GM06990 (cell line): Measurements from ENCODE around the gene KDM6A.
"Not testable (repeated sequence)": the region's sequence is repeated elsewhere in the genome, so short reads cannot be mapped to it uniquely, and the experiment has no call there.

ENCODE experiments used
- DNase-seq: peaks from one replicate; pipeline ENCODE4 v3.0.0-alpha.2; 2011; ENCODE audit not compliant: insufficient read length; ENCODE audit errors: extremely low read depth
- H3K27me3 ChIP-seq: replicated peaks from 2 replicates; pipeline ENCODE4 v1.6.0; 2011; ENCODE audit warnings: low read length; ENCODE audit not compliant: control insufficient read depth, insufficient read depth
- H3K36me3 ChIP-seq: 2 replicates; pipeline ENCODE4 v1.5.1; 2011; ENCODE audit warnings: low read length; ENCODE audit not compliant: control insufficient read depth, insufficient read depth
- H3K4me3 ChIP-seq: replicated peaks from 2 replicates; pipeline ENCODE4 v1.5.1; 2011; ENCODE audit warnings: low read depth, mild to moderate bottlenecking, control low read depth, low read length
- CTCF ChIP-seq: IDR thresholded peaks from 2 replicates; pipeline ENCODE4 v1.5.1; 2011; ENCODE audit warnings: low read length, control low read depth, mild to moderate bottlenecking, inconsistent platforms; ENCODE audit not compliant: insufficient read depth, poor library complexity, severe bottlenecking

The KDM6A gene

GRCh38 chrX:45050558-45050957, 177.6 kb downstream of the KDM6A start:
- no peak overlapping the region for H3K4me3 ChIP-seq
- no peaks in the 10 kb centered on the region for H3K27me3 ChIP-seq
- no peak for DNase-seq
- TF ChIP-seq CTCF, result no peak
- no peaks in the 10 kb centered on the region for H3K36me3 ChIP-seq

GRCh38 chrX:45056428-45057145, 183.6 kb downstream of the KDM6A start:
- no peak for DNase-seq
- Histone ChIP-seq H3K27me3 (no peaks in the 10 kb centered on the region), H3K4me3 (no peak overlapping the region), H3K36me3 (peaks cover 3% of the 10 kb centered on the region)
- no peak for TF ChIP-seq CTCF

- H3K27me3 ChIP-seq, H3K4me3 ChIP-seq, DNase-seq, H3K36me3 ChIP-seq: not testable (repeated sequence)
Measured at GRCh38 chrX:45059906-45060305, 186.9 kb downstream of the KDM6A start.

GRCh38 chrX:45063319-45064095, 190.5 kb downstream of the KDM6A start:
- no peak for DNase-seq
- Histone ChIP-seq H3K36me3 (peaks cover 8% of the 10 kb centered on the region), H3K27me3 (no peaks in the 10 kb centered on the region), H3K4me3 (no peak overlapping the region)
- no peak for TF ChIP-seq CTCF

- Histone ChIP-seq H3K4me3 (no peak overlapping the region), H3K27me3 (no peaks in the 10 kb centered on the region), H3K36me3 (peaks cover 7% of the 10 kb centered on the region)
- no peak for DNase-seq
- no peak for TF ChIP-seq CTCF
Measured at GRCh38 chrX:45068569-45068968, 195.6 kb downstream of the KDM6A start.

- peak; percentile 20 for DNase-seq
- Histone ChIP-seq H3K4me3 (no peak overlapping the region), H3K36me3 (peaks cover 6% of the 10 kb centered on the region), H3K27me3 (no peaks in the 10 kb centered on the region)
- TF ChIP-seq CTCF, result peak; percentile 69
Measured at GRCh38 chrX:45070116-45071007, 197.4 kb downstream of the KDM6A start.

GRCh38 chrX:45073011-45073410, 200.0 kb downstream of the KDM6A start:
- H3K27me3 ChIP-seq, result not testable (repeated sequence)

More at GRCh38 chrX:45073011-45073410, 200.0 kb downstream of the KDM6A start:
- H3K36me3 ChIP-seq, H3K4me3 ChIP-seq, DNase-seq: not testable (repeated sequence)
